Neural cell (in vitro differentiated cells): Measurements from ENCODE around the gene SH3PXD2A. TPM values are rescaled to one million over a fixed set of nuclear protein-coding genes. Genes with fewer than 3 reads are reported as not detected.

Experiments
- H2AFZ ChIP-seq: fragments of 200-600, 300-800 bp; sonication (generic), shearing (Covaris generic); 2 replicates; pipeline ENCODE4 v1.6.0; 2014; ENCODE audit warnings: low read depth, mild to moderate bottlenecking, antibody characterized with exemption, low read length, moderate library complexity
- H3F3A ChIP-seq: fragments of 200-600 bp; shearing (Covaris generic); 2 replicates; pipeline ENCODE4 v1.6.1; 2016; ENCODE audit warnings: mild to moderate bottlenecking, moderate library complexity, mixed read lengths, antibody characterized with exemption, low read length; ENCODE audit not compliant: insufficient read depth, poor library complexity, severe bottlenecking
- H3K27ac ChIP-seq: fragments of 200-600, 300-800 bp; sonication (generic), shearing (Covaris generic); 2 replicates; pipeline ENCODE4 v1.5.1; 2014; ENCODE audit warnings: mild to moderate bottlenecking, low read length, moderate library complexity
- H3K27me3 ChIP-seq: fragments of 300-800, 200-600 bp; sonication (generic), shearing (Covaris generic); 2 replicates; pipeline ENCODE4 v1.6.0; 2014; ENCODE audit warnings: mild to moderate bottlenecking, low read depth, low read length, moderate library complexity; ENCODE audit not compliant: insufficient read depth
- H3K36me3 ChIP-seq: fragments of 300-800, 200-600 bp; sonication (generic), shearing (Covaris generic); 2 replicates; pipeline ENCODE4 v1.5.1; 2014; ENCODE audit warnings: mild to moderate bottlenecking, antibody characterized with exemption, low read length, moderate library complexity; ENCODE audit not compliant: insufficient read depth
- H3K4me2 ChIP-seq: fragments of 300-800, 200-600 bp; sonication (generic), shearing (Covaris generic); 2 replicates; pipeline ENCODE4 v1.6.0; 2014; ENCODE audit warnings: mild to moderate bottlenecking, low read length
- H3K4me3 ChIP-seq: fragments of 300-800, 200-600 bp; sonication (generic), shearing (Covaris generic); 2 replicates; pipeline ENCODE4 v1.5.1; 2014; ENCODE audit warnings: mild to moderate bottlenecking, low read length, moderate library complexity
- H3K79me2 ChIP-seq: fragments of 200-600 bp; shearing (Covaris generic); replicated peaks from 2 replicates; pipeline ENCODE4 v1.6.0; 2014; ENCODE audit warnings: mild to moderate bottlenecking, low read length, moderate library complexity; ENCODE audit not compliant: insufficient read depth
- H3K9ac ChIP-seq: fragments of 300-800, 200-600 bp; sonication (generic), shearing (Covaris generic); 2 replicates; pipeline ENCODE4 v1.6.1; 2016; ENCODE audit warnings: mild to moderate bottlenecking, low read length, mixed read lengths
- H3K9me2 ChIP-seq: fragments of 200-600 bp; shearing (Covaris generic); 2 replicates; pipeline ENCODE4 v1.6.1; 2016; ENCODE audit warnings: mild to moderate bottlenecking, low read length, mixed read lengths; ENCODE audit not compliant: insufficient read depth
- H3K9me3 ChIP-seq: fragments of 200-600, 300-800 bp; sonication (generic), shearing (Covaris generic); 2 replicates; pipeline ENCODE4 v1.6.1; 2016; ENCODE audit warnings: mild to moderate bottlenecking, mixed run types, low read length, moderate library complexity, mixed read lengths
- H4K20me1 ChIP-seq: fragments of 200-600 bp; shearing (Covaris generic); 2 replicates; pipeline ENCODE4 v1.6.1; 2016; ENCODE audit warnings: mild to moderate bottlenecking, mixed run types; ENCODE audit not compliant: insufficient read depth
- EP300 ChIP-seq: fragments of 450-650 bp; conservative IDR thresholded peaks from 2 replicates; pipeline ENCODE4 v1.6.1; 2014; ENCODE audit warnings: antibody characterized with exemption, mild to moderate bottlenecking, moderate library complexity; ENCODE audit not compliant: poor library complexity, severe bottlenecking
- EZH2 ChIP-seq: fragments of 200-600, 300-800 bp; shearing (Covaris generic), sonication (generic); IDR thresholded peaks from 2 replicates; pipeline ENCODE4 v1.6.1; 2014; ENCODE audit warnings: antibody characterized with exemption, low read length, borderline replicate concordance, mild to moderate bottlenecking; ENCODE audit not compliant: insufficient read depth, poor library complexity, severe bottlenecking
- MXI1 ChIP-seq: fragments of 450-650 bp; conservative IDR thresholded peaks from 2 replicates; pipeline ENCODE4 v1.6.1; 2014; ENCODE audit warnings: antibody characterized with exemption, mild to moderate bottlenecking; ENCODE audit not compliant: poor library complexity, severe bottlenecking
- POLR2AphosphoS5 ChIP-seq: IDR thresholded peaks from 2 replicates; pipeline ENCODE4 v1.6.1; 2012
- RAD21 ChIP-seq: fragments of 450-650 bp; conservative IDR thresholded peaks from 2 replicates; pipeline ENCODE4 v1.6.1; 2014; ENCODE audit warnings: antibody characterized with exemption, mild to moderate bottlenecking, moderate library complexity
- SMC3 ChIP-seq: fragments of 450-650 bp; conservative IDR thresholded peaks from 2 replicates; pipeline ENCODE4 v1.6.1; 2014; ENCODE audit warnings: antibody characterized with exemption, mild to moderate bottlenecking, moderate library complexity; ENCODE audit not compliant: poor library complexity
- TAF1 ChIP-seq: IDR thresholded peaks from 2 replicates; pipeline ENCODE4 v1.6.1; 2012; ENCODE audit warnings: low read depth
- polyA plus RNA-seq: library from polyadenylated mRNA; depleted of rRNA; stranded (reverse); fragments of >200 nt; gene quantifications from 2 replicates; pipeline ENCODE4 v1.2.3, GENCODE V29; 2014
- TF ChIP-seq, protein P1 (sequence below): fragments of 450-650 bp; IDR thresholded peaks from 2 replicates; pipeline ENCODE4 v1.5.1; 2014; ENCODE audit warnings: antibody characterized with exemption, mild to moderate bottlenecking, moderate library complexity; ENCODE audit not compliant: poor library complexity, severe bottlenecking
- TF ChIP-seq, protein P2 (sequence below): IDR thresholded peaks from 2 replicates; pipeline ENCODE4 v1.6.1; 2012; ENCODE audit warnings: borderline replicate concordance

Gene SH3PXD2A
- polyA plus RNA-seq, 1 donor from 2014 or later: 5.2 TPM

DNA sequence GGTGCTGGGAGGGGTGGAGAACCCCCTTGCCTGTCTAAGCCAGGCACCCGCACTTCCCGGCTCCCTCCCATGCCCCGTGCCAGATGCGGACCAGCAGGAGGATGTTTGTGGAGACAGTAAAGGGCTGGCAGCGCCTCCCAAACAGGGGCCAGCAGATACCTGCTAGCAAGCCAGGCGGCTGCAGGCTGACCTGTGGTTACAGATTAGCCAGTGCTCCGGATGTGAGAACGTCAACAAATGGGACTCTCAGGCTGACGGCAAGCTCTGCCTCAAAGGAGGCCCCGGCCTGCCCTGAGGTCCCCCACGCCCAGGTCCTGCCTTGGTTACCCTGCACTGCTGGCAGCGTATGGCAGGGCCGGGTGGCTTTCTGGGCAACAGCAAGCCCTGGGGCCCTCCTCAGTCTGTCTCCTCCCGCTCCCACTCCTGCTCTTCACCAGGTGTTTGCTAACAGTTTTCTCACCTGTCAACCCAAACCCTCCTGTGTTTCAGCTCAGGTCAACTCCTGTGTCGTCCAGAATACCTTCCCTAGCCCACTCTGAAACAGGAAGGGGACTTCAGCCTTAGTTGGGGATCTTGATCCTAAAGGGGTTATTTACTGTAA is 276.5 kb downstream of the SH3PXD2A start:
- no peaks in the 10 kb centered on the region for H3K36me3 ChIP-seq
- TF ChIP-seq EZH2 (no peak), POLR2AphosphoS5 (no peak), EP300 (no peak), TAF1 (no peak), MXI1 (no peak), SMC3 (no peak), RAD21 (no peak)
- TF ChIP-seq, protein P1, sequence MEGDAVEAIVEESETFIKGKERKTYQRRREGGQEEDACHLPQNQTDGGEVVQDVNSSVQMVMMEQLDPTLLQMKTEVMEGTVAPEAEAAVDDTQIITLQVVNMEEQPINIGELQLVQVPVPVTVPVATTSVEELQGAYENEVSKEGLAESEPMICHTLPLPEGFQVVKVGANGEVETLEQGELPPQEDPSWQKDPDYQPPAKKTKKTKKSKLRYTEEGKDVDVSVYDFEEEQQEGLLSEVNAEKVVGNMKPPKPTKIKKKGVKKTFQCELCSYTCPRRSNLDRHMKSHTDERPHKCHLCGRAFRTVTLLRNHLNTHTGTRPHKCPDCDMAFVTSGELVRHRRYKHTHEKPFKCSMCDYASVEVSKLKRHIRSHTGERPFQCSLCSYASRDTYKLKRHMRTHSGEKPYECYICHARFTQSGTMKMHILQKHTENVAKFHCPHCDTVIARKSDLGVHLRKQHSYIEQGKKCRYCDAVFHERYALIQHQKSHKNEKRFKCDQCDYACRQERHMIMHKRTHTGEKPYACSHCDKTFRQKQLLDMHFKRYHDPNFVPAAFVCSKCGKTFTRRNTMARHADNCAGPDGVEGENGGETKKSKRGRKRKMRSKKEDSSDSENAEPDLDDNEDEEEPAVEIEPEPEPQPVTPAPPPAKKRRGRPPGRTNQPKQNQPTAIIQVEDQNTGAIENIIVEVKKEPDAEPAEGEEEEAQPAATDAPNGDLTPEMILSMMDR: no peak
- TF ChIP-seq, protein P2, sequence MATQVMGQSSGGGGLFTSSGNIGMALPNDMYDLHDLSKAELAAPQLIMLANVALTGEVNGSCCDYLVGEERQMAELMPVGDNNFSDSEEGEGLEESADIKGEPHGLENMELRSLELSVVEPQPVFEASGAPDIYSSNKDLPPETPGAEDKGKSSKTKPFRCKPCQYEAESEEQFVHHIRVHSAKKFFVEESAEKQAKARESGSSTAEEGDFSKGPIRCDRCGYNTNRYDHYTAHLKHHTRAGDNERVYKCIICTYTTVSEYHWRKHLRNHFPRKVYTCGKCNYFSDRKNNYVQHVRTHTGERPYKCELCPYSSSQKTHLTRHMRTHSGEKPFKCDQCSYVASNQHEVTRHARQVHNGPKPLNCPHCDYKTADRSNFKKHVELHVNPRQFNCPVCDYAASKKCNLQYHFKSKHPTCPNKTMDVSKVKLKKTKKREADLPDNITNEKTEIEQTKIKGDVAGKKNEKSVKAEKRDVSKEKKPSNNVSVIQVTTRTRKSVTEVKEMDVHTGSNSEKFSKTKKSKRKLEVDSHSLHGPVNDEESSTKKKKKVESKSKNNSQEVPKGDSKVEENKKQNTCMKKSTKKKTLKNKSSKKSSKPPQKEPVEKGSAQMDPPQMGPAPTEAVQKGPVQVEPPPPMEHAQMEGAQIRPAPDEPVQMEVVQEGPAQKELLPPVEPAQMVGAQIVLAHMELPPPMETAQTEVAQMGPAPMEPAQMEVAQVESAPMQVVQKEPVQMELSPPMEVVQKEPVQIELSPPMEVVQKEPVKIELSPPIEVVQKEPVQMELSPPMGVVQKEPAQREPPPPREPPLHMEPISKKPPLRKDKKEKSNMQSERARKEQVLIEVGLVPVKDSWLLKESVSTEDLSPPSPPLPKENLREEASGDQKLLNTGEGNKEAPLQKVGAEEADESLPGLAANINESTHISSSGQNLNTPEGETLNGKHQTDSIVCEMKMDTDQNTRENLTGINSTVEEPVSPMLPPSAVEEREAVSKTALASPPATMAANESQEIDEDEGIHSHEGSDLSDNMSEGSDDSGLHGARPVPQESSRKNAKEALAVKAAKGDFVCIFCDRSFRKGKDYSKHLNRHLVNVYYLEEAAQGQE: no peak
- no peak overlapping the region for H2AFZ ChIP-seq
- no peaks in the 10 kb centered on the region for H4K20me1 ChIP-seq
- no peaks in the 10 kb centered on the region for H3F3A ChIP-seq
- no peaks in the 10 kb centered on the region for H3K27me3 ChIP-seq
- H3K9me3 ChIP-seq: no peaks in the 10 kb centered on the region
- no peak overlapping the region for H3K4me2 ChIP-seq
- H3K4me3 ChIP-seq: no peak overlapping the region
- no peak overlapping the region for H3K9ac ChIP-seq
- no peak overlapping the region for H3K27ac ChIP-seq
- no peaks in the 10 kb centered on the region for H3K9me2 ChIP-seq
- H3K79me2 ChIP-seq: no peaks in the 10 kb centered on the region

DNA sequence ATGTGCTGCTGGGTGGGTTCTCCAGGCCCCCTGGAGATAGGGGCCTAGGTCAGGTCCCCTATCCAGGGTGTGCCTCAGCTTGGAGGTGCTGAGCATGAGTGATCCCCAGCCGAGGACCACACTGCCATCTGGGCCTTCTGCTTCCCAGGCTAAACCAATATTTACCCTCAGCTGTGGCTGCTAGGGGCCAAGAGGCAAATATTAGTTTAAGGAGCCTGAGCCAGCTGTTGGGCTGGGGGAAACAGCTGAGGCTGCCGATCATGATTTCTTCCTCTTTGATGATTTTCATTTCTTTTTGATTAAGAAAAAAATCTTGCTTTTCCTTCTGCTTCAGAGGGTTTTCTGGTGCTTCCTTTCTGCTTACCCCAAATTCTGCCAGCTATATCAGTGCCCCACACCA is 278.5 kb downstream of the SH3PXD2A start:
- Histone ChIP-seq H3K36me3 (no peaks in the 10 kb centered on the region), H2AFZ (no peak overlapping the region), H3K9ac (no peak overlapping the region), H3K79me2 (no peaks in the 10 kb centered on the region), H3K4me2 (no peak overlapping the region), H3K27me3 (no peaks in the 10 kb centered on the region), H3K9me2 (no peaks in the 10 kb centered on the region), H3K27ac (no peak overlapping the region), H3F3A (no peaks in the 10 kb centered on the region), H3K4me3 (no peak overlapping the region), H4K20me1 (no peaks in the 10 kb centered on the region), H3K9me3 (no peaks in the 10 kb centered on the region)
- TF ChIP-seq SMC3 (no peak), POLR2AphosphoS5 (no peak), EP300 (no peak), EZH2 (no peak), MXI1 (no peak), RAD21 (no peak), TAF1 (no peak)
- TF ChIP-seq, protein P1: no peak
- TF ChIP-seq, protein P2: no peak
